CD14-positive monocyte (primary cell): Measurements from ENCODE around the gene CENPP. TPM values are rescaled to one million over a fixed set of nuclear protein-coding genes. Genes with fewer than 3 reads are reported as not detected.

Source experiments
- DNase-seq, 3 donors: peaks; one replicate each; pipeline ENCODE4 v3.0.0-alpha.2; 2011 to 2022
- H2AFZ ChIP-seq: 2 replicates; pipeline ENCODE4 v1.6.0; 2012; ENCODE audit warnings: mild to moderate bottlenecking, low read depth, low read length, inconsistent platforms; ENCODE audit not compliant: insufficient read depth, poor library complexity, severe bottlenecking
- H3K27ac ChIP-seq, 2 donors: 1 replicate in 1 of 2; 2 replicates in 1 of 2; pipeline ENCODE4 v1.5.1; 2012 to 2013; ENCODE audit warnings: low read length in 2 of 2, control low read depth in 1 of 2, inconsistent platforms in 1 of 2, low read depth in 1 of 2, mild to moderate bottlenecking in 1 of 2
- H3K27me3 ChIP-seq, 2 donors: one replicate each; pipeline versions ENCODE4 v1.6.0 to v1.6.1; 2011 to 2013; ENCODE audit warnings: low read length in 2 of 2; ENCODE audit not compliant: control insufficient read depth in 2 of 2, insufficient read depth in 2 of 2
- H3K36me3 ChIP-seq, 2 donors: replicated peaks in 1 of 2; 1 replicate in 1 of 2; 2 replicates in 1 of 2; pipeline versions ENCODE4 v1.5.1 to v1.6.1; 2012 to 2013; ENCODE audit warnings: low read length in 2 of 2, control low read depth in 1 of 2, inconsistent platforms in 1 of 2, mild to moderate bottlenecking in 1 of 2; ENCODE audit not compliant: insufficient read depth in 2 of 2, control insufficient read depth in 1 of 2
- H3K4me1 ChIP-seq, 2 donors: 1 replicate in 1 of 2; 2 replicates in 1 of 2; pipeline versions ENCODE4 v1.5.1 to v1.6.1; 2012 to 2013; ENCODE audit warnings: low read length in 2 of 2, control low read depth in 1 of 2, inconsistent platforms in 1 of 2, mild to moderate bottlenecking in 1 of 2, moderate library complexity in 1 of 2; ENCODE audit not compliant: insufficient read depth in 2 of 2, control insufficient read depth in 1 of 2
- H3K4me2 ChIP-seq: replicated peaks from 2 replicates; pipeline ENCODE3; 2012; ENCODE audit warnings: low read length, moderate library complexity, mild to moderate bottlenecking; ENCODE audit not compliant: poor library complexity, severe bottlenecking; ENCODE audit errors: extremely low read depth
- H3K4me3 ChIP-seq, 3 experiments: fragments of 200-600 bp in 1 of 3; sonication (generic) in 1 of 3; replicated peaks in 1 of 3; 1 replicate in 2 of 3; 2 replicates in 1 of 3; pipeline ENCODE4 v1.5.1; 2011 to 2013; ENCODE audit warnings: low read length in 3 of 3, mild to moderate bottlenecking in 3 of 3, control low read depth in 2 of 3, low read depth in 2 of 3, inconsistent platforms in 1 of 3, moderate library complexity in 1 of 3
- H3K79me2 ChIP-seq: 2 replicates; pipeline ENCODE4 v1.6.0; 2012; ENCODE audit warnings: mild to moderate bottlenecking, control low read depth, inconsistent platforms, low read length, moderate library complexity; ENCODE audit not compliant: insufficient read depth
- H3K9ac ChIP-seq: 2 replicates; pipeline ENCODE4 v1.6.0; 2017; ENCODE audit warnings: low read length, mild to moderate bottlenecking; ENCODE audit not compliant: insufficient read depth, poor library complexity, severe bottlenecking
- H3K9me3 ChIP-seq, 2 donors: replicated peaks in 1 of 2; 1 replicate in 1 of 2; 2 replicates in 1 of 2; pipeline versions ENCODE4 v1.5.1 to v1.6.1; 2012 to 2013; ENCODE audit warnings: low read length in 2 of 2, control low read depth in 1 of 2; ENCODE audit not compliant: control insufficient read depth in 1 of 2, insufficient read depth in 1 of 2
- H4K20me1 ChIP-seq: 2 replicates; pipeline ENCODE4 v1.6.0; 2012; ENCODE audit warnings: mild to moderate bottlenecking, low read length, control low read depth, moderate library complexity; ENCODE audit not compliant: insufficient read depth
- H3K27ac Mint-ChIP-seq, 7 donors: one replicate each; pipeline ENCODE4 v1.8.0; 2020; ENCODE audit warnings: mild to moderate bottlenecking in 7 of 7, mixed read lengths in 7 of 7, moderate library complexity in 6 of 7, inconsistent platforms in 2 of 7
- H3K27me3 Mint-ChIP-seq, 3 donors: one replicate each; pipeline ENCODE4 v1.8.0; 2021 to 2022; ENCODE audit warnings: low read depth in 3 of 3, mild to moderate bottlenecking in 3 of 3, mixed read lengths in 3 of 3, moderate library complexity in 3 of 3, inconsistent platforms in 1 of 3
- H3K36me3 Mint-ChIP-seq, 2 donors: one replicate each; pipeline ENCODE4 v1.8.0; 2020; ENCODE audit warnings: mixed read lengths in 2 of 2, inconsistent platforms in 1 of 2, mild to moderate bottlenecking in 1 of 2
- H3K4me1 Mint-ChIP-seq: one replicate; pipeline ENCODE4 v1.8.0; 2020; ENCODE audit warnings: mild to moderate bottlenecking, mixed read lengths
- H3K4me3 Mint-ChIP-seq, 2 donors: one replicate each; pipeline ENCODE4 v1.8.0; 2020; ENCODE audit warnings: mild to moderate bottlenecking in 2 of 2, mixed read lengths in 2 of 2, moderate library complexity in 1 of 2
- H3K9me3 Mint-ChIP-seq, 7 donors: one replicate each; pipeline ENCODE4 v1.8.0; 2020 to 2022; ENCODE audit warnings: mixed read lengths in 7 of 7, mild to moderate bottlenecking in 6 of 7, moderate library complexity in 6 of 7, inconsistent platforms in 2 of 7
- WGBS: methylation state at CpG from one replicate; pipeline ENCODE4 v1.1.5; 2013; ENCODE audit warnings: missing lambda C conversion rate; ENCODE audit not compliant: insufficient coverage; 5-methylcytosine and 5-hydroxymethylcytosine counted together
- intact Hi-C, 2 donors: fragments of 100-400 bp; cut with micrococcal nuclease; formaldehyde crosslinking; loops; one replicate each; pipeline versions ENCODE4 v1.15.0 to v1.15.1; 2023
- polyA minus RNA-seq: library from RNA; depleted of rRNA, polyadenylated mRNA; stranded (reverse); fragments of >200 nt; gene quantifications from 2 replicates; pipeline ENCODE4 v1.2.3, GENCODE V29; 2012
- polyA plus RNA-seq, 3 donors: library from polyadenylated mRNA; depleted of rRNA in 1 of 3; unstranded in 2 of 3; stranded (reverse) in 1 of 3; fragments of 300-500 nt in 2 of 3; fragments of >200 nt in 1 of 3; fragmentation: Illumina TruSeq in 2 of 3; gene quantifications; 1 replicate in 2 of 3; 2 replicates in 1 of 3; pipeline ENCODE4 v1.2.3, GENCODE V29; 2012 to 2021
- total RNA-seq, 12 experiments: library from RNA in 1 of 12; stranded (reverse) in 1 of 12; fragments of 120-200 nt in 1 of 12; gene quantifications; one replicate each; pipeline ENCODE4 v1.2.4 and lab custom pipeline; 2013 to 2026; ENCODE audit warnings: mixed read lengths in 6 of 12, inconsistent platforms in 1 of 12
- TF ChIP-seq, protein P1 (sequence below): fragments of 200-600 bp; IDR thresholded peaks from one replicate; pipeline ENCODE4 v1.8.0; 2022; ENCODE audit warnings: antibody characterized with exemption, mild to moderate bottlenecking

CENPP gene
- total RNA-seq (2013): 4.0 TPM
- polyA plus RNA-seq (1 to 10 TPM in 2 of 3 donors, under 1 TPM in 1; 0.50 to 1.1 (median 1.1) TPM), polyA minus RNA-seq (0.69 and 1.2 TPM in 2 replicates), total RNA-seq (lab: John Stamatoyannopoulos, UW) (0.34 to 5.2 (median 2.0) reads per million in 11 experiments)

- peaks cover 23 to 29% of the 10 kb centered on the region in 2 donors for H3K4me1 ChIP-seq
- TF ChIP-seq, protein P1, sequence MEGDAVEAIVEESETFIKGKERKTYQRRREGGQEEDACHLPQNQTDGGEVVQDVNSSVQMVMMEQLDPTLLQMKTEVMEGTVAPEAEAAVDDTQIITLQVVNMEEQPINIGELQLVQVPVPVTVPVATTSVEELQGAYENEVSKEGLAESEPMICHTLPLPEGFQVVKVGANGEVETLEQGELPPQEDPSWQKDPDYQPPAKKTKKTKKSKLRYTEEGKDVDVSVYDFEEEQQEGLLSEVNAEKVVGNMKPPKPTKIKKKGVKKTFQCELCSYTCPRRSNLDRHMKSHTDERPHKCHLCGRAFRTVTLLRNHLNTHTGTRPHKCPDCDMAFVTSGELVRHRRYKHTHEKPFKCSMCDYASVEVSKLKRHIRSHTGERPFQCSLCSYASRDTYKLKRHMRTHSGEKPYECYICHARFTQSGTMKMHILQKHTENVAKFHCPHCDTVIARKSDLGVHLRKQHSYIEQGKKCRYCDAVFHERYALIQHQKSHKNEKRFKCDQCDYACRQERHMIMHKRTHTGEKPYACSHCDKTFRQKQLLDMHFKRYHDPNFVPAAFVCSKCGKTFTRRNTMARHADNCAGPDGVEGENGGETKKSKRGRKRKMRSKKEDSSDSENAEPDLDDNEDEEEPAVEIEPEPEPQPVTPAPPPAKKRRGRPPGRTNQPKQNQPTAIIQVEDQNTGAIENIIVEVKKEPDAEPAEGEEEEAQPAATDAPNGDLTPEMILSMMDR: no peak
- no peaks in the 10 kb centered on the region for H3K9me3 Mint-ChIP-seq
- peak within 1 kb of the TSS; percentile 92 for H2AFZ ChIP-seq
- H3K36me3 ChIP-seq: peaks cover 20 to 29% of the 10 kb centered on the region in 2 donors
- H3K4me3 Mint-ChIP-seq: peak within 1 kb of the TSS; percentile 100
- peak within 1 kb of the TSS; percentile 93 for H3K9ac ChIP-seq
- peaks cover 22 to 26% of the 10 kb centered on the region in 2 donors for H3K36me3 Mint-ChIP-seq
- H4K20me1 ChIP-seq: no peaks in the 10 kb centered on the region
- peak within 1 kb of the TSS; percentile 96 for H3K4me2 ChIP-seq
- peak within 1 kb of the TSS; percentile 98 to 100 (median 99) for H3K27ac Mint-ChIP-seq
- no peaks in the 10 kb centered on the region for H3K27me3 ChIP-seq
- under 1% methylated on average over 53 of the region's 55 CpGs for WGBS
- peak; percentile 85 to 87 (median 85) for DNase-seq
- intact Hi-C loops: loop anchor here (1.0 to 10.0 kb wide), 6 partner anchors 33 to 439 kb away; partner anchors contain the start of genes IARS1 (in 2 of the 2), SPTLC1 (in 2 of the 2) and BICD2 (in 1 of the 2)
- H3K4me3 ChIP-seq: peak within 1 kb of the TSS; percentile 87 to 97 (median 91)
- H3K9me3 ChIP-seq: no peaks in the 10 kb centered on the region
- peaks cover 50% of the 10 kb centered on the region for H3K79me2 ChIP-seq
- peak within 1 kb of the TSS; percentile 94 to 98 for H3K27ac ChIP-seq
- H3K4me1 Mint-ChIP-seq: peaks cover 26% of the 10 kb centered on the region
- H3K27me3 Mint-ChIP-seq: no peaks in the 10 kb centered on the region
Observed at GRCh38 chr9:92325269-92325990, at the start of gene CENPP, which contains the start of gene NOL8. TSS of gene CENPP (plus strand) at chr9:92325953. TSS of gene NOL8 (minus strand) at chr9:92325350. CDS start at chr9:92324161, 1,189 bp downstream.

DNA sequence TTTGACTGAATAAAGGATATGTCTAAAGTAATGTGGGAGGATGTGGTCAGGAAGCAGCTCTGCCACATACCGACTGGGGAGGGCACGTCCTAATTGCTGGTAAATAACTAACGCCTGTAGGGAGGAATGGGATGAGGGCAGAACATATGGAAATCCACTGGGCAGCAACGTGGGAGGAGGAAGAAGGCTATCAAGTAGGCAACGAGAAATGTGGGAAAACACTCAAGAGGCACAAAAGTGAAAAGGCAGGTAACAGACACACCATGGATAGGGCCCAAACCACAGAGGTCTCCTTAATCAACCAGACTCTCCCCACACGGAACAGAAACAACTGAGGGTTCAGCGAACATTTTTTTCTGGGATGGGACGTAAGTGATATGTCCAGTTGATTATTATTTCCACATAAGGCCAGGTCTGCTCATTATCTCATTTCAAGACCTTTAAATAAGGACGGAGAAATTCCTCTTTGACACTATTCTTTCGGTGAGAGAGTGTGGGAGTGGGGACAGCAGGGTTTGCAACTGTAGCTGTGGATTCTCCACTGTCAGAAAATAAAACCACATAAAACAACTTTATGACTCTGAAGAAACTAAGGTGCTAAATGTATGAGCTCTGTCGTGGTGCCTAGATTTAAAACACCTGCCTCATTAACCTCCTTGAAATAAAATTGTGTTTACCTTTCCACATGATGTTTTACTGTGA lies 49.3 kb upstream of the CENPP start:
- peaks cover 0 to 10% of the 10 kb centered on the region in 2 donors for H3K4me1 ChIP-seq
- no peak overlapping the region for H3K4me3 Mint-ChIP-seq
- no peak overlapping the region for H3K4me3 ChIP-seq
- H3K36me3 ChIP-seq: peaks cover 82 to 98% of the 10 kb centered on the region in 2 donors
- H3K4me2 ChIP-seq: no peak overlapping the region
- H3K79me2 ChIP-seq: no peaks in the 10 kb centered on the region
- peak overlapping the region; percentile 30 for H3K9ac ChIP-seq
- no peaks in the 10 kb centered on the region for H4K20me1 ChIP-seq
- H3K27me3 Mint-ChIP-seq: no peaks in the 10 kb centered on the region
- DNase-seq: no peak
- H3K27ac ChIP-seq: no peak overlapping the region
- H3K9me3 Mint-ChIP-seq: no peaks in the 10 kb centered on the region
- intact Hi-C loops: no loop called here
- 12% methylated on average over 4 of the region's 11 CpGs for WGBS
- H3K36me3 Mint-ChIP-seq: peaks cover 84 to 87% of the 10 kb centered on the region in 2 donors
- TF ChIP-seq, protein P1: no peak
- H3K4me1 Mint-ChIP-seq: peaks cover 15% of the 10 kb centered on the region
- no peak overlapping the region for H2AFZ ChIP-seq
- H3K27me3 ChIP-seq: no peaks in the 10 kb centered on the region
- peak overlapping the region in 4 of 7 donors; percentile 28 to 67 (median 34) for H3K27ac Mint-ChIP-seq
- H3K9me3 ChIP-seq: no peaks in the 10 kb centered on the region
